Endothelial cell of umbilical vein (primary cell): ENCODE data around the gene GJB1. TPM values are rescaled to one million over a fixed set of nuclear protein-coding genes. Genes with fewer than 3 reads are reported as not detected.

Experiments used
- BruUV-seq: library from RNA; stranded (reverse); fragments of 400-500 nt; replicated peaks from 2 replicates; lab custom pipeline; 2021; lab: Mats Ljungman, UMichigan
- CTCF ChIA-PET: fragments of 300-600, 350-600 bp; sonication (Branson Sonifier 250); formaldehyde crosslinking; loops from one replicate; lab custom pipeline; 2021; ENCODE audit warnings: antibody characterized with exemption, inconsistent platforms; lab: Charles Lee
- POLR2A ChIA-PET: fragments of 300-600, 350-600 bp; sonication (Branson Sonifier 250); formaldehyde crosslinking; loops from one replicate; lab custom pipeline; 2021; ENCODE audit warnings: antibody characterized with exemption, inconsistent platforms; lab: Charles Lee
- DNase-seq: peaks from one replicate; pipeline ENCODE4 v3.0.0-alpha.2; 2011; ENCODE audit warnings: low read depth, low spot score
- FAIRE-seq: peaks from 2 replicates; lab custom pipeline; 2011; peaks lifted over from hg19 to GRCh38; lab: Jason Lieb, UNC
- H2AFZ ChIP-seq: 2 replicates; pipeline ENCODE4 v1.6.0; 2012; ENCODE audit warnings: low read depth, low read length, control low read depth, inconsistent platforms
- H3K27ac ChIP-seq: 2 replicates; pipeline ENCODE4 v1.5.1; 2011; ENCODE audit warnings: low read depth, mild to moderate bottlenecking, control low read depth, low read length, moderate library complexity; ENCODE audit not compliant: insufficient read depth
- H3K27me3 ChIP-seq, 2 experiments: 2 replicates each; pipeline versions ENCODE4 v1.6.0 to v1.6.1; 2011; ENCODE audit warnings: low read length in 2 of 2, mixed read lengths in 1 of 2; ENCODE audit not compliant: control insufficient read depth in 2 of 2, insufficient read depth in 2 of 2
- H3K36me3 ChIP-seq, 2 experiments: 2 replicates in 1 of 2; 3 replicates in 1 of 2; pipeline ENCODE4 v1.5.1; 2011; ENCODE audit warnings: low read length in 2 of 2, mild to moderate bottlenecking in 1 of 2, moderate library complexity in 1 of 2; ENCODE audit not compliant: control insufficient read depth in 2 of 2, insufficient read depth in 2 of 2; ENCODE audit errors: extremely low read depth in 1 of 2
- H3K4me1 ChIP-seq: 3 replicates; pipeline ENCODE4 v1.5.1; 2011; ENCODE audit warnings: mild to moderate bottlenecking, low read length; ENCODE audit not compliant: control insufficient read depth, insufficient read depth; ENCODE audit errors: extremely low read depth
- H3K4me2 ChIP-seq: 2 replicates; pipeline ENCODE4 v1.6.1; 2011; ENCODE audit warnings: low read length, control low read depth, mixed read lengths; ENCODE audit not compliant: insufficient read depth
- H3K4me3 ChIP-seq, 3 experiments: fragments of 200-600 bp in 1 of 3; sonication (generic), shearing (Covaris generic) in 1 of 3; replicated peaks in 1 of 3; 2 replicates each; pipeline ENCODE4 v1.5.1; 2011 to 2016; ENCODE audit warnings: control low read depth in 3 of 3, low read length in 3 of 3, mild to moderate bottlenecking in 2 of 3, inconsistent platforms in 1 of 3, low read depth in 1 of 3, moderate library complexity in 1 of 3; ENCODE audit not compliant: insufficient read depth in 1 of 3
- H3K79me2 ChIP-seq: 2 replicates; pipeline ENCODE4 v1.6.0; 2012; ENCODE audit warnings: low read length, inconsistent platforms; ENCODE audit not compliant: control insufficient read depth, insufficient read depth
- H3K9ac ChIP-seq: replicated peaks from 2 replicates; pipeline ENCODE3; 2011; ENCODE audit warnings: low read length, control low read depth; ENCODE audit not compliant: insufficient read depth; ENCODE audit errors: extremely low read depth
- H3K9me1 ChIP-seq: replicated peaks from 3 replicates; pipeline ENCODE4 v1.6.0; 2011; ENCODE audit warnings: mild to moderate bottlenecking, low read length; ENCODE audit not compliant: control insufficient read depth, insufficient read depth; ENCODE audit errors: extremely low read depth
- H3K9me3 ChIP-seq: replicated peaks from 2 replicates; pipeline ENCODE4 v1.5.1; 2012; ENCODE audit warnings: low read length, inconsistent platforms; ENCODE audit not compliant: control insufficient read depth, insufficient read depth
- H4K20me1 ChIP-seq: replicated peaks from 2 replicates; pipeline ENCODE3; 2011; ENCODE audit warnings: mild to moderate bottlenecking, low read length; ENCODE audit not compliant: control insufficient read depth, insufficient read depth; ENCODE audit errors: extremely low read depth
- EZH2 ChIP-seq: IDR thresholded peaks from 2 replicates; pipeline ENCODE4 v1.6.1; 2012; ENCODE audit warnings: borderline replicate concordance, low read depth, mild to moderate bottlenecking, moderate library complexity, low read length, inconsistent platforms; ENCODE audit not compliant: severe bottlenecking
- FOS ChIP-seq: IDR thresholded peaks from 2 replicates; pipeline ENCODE4 v1.6.1; 2011; ENCODE audit warnings: mild to moderate bottlenecking, low read length, moderate library complexity, borderline replicate concordance; ENCODE audit not compliant: insufficient read depth
- GATA2 ChIP-seq: IDR thresholded peaks from 2 replicates; pipeline ENCODE4 v1.7.0; 2011; ENCODE audit warnings: low read depth, mild to moderate bottlenecking, moderate library complexity, mixed read lengths, low read length; ENCODE audit not compliant: insufficient read length, insufficient read depth
- JUN ChIP-seq: IDR thresholded peaks from 2 replicates; pipeline ENCODE4 v1.6.1; 2011; ENCODE audit warnings: borderline replicate concordance, low read depth; ENCODE audit not compliant: insufficient read length, insufficient read depth
- MYC ChIP-seq: IDR thresholded peaks from one replicate; pipeline ENCODE4 v1.6.1; 2011; ENCODE audit warnings: mild to moderate bottlenecking, low read depth, low read length
- POLR2A ChIP-seq: IDR thresholded peaks from 2 replicates; pipeline ENCODE4 v1.6.1; 2012; ENCODE audit warnings: low read depth, mild to moderate bottlenecking, control low read depth, low read length
- POLR2AphosphoS5 ChIP-seq: IDR thresholded peaks from 2 replicates; pipeline ENCODE4 v1.6.1; 2012; ENCODE audit warnings: low read depth, mild to moderate bottlenecking, control low read depth, low read length, moderate library complexity; ENCODE audit not compliant: insufficient read depth
- dilution Hi-C: fragments of 300-500 bp; cut with MboI; formaldehyde crosslinking; loops from one replicate; pipeline ENCODE4 v1.15.0; 2019; ENCODE audit warnings: low sequenced_read_pairs; ENCODE audit not compliant: extremely low pct_ligation_motif_present
- intact Hi-C: fragments of 100-400 bp; cut with micrococcal nuclease; formaldehyde crosslinking; loops from one replicate; pipeline ENCODE4 v1.10.0; 2022
- polyA plus RNA-seq, 4 experiments: library from polyadenylated mRNA; depleted of rRNA in 3 of 4; stranded (reverse) in 3 of 4; unstranded in 1 of 4; fragments of >200 nt; gene quantifications; 2 replicates each; pipeline versions ENCODE4 v1.2.1 to v1.2.3, GENCODE V29; 2011 to 2012; ENCODE audit warnings: missing spikeins in 1 of 4
- total RNA-seq: library from RNA; stranded (reverse); gene quantifications from 2 replicates; pipeline ENCODE4 v1.2.3, GENCODE V29; 2021
- TF ChIP-seq, protein P1 (sequence below): IDR thresholded peaks from 2 replicates; pipeline ENCODE4 v1.6.1; 2011; ENCODE audit not compliant: insufficient read depth, insufficient read length
- TF ChIP-seq, protein P2 (sequence below), 2 donors: IDR thresholded peaks; 1 replicate in 1 of 2; 2 replicates in 1 of 2; pipeline ENCODE4 v1.5.1; 2011; ENCODE audit warnings: low read length in 2 of 2, mild to moderate bottlenecking in 2 of 2, moderate library complexity in 2 of 2, control low read depth in 1 of 2, inconsistent platforms in 1 of 2, low read depth in 1 of 2; ENCODE audit not compliant: insufficient read depth in 1 of 2; ENCODE audit errors: extremely low read depth in 1 of 2

The GJB1 gene
- total and polyA plus RNA-seq, 2 donors (not counting 3 experiments of a cell fraction or from before 2014, with no cell fraction given) = not detected

GRCh38 chrX:71221145-71221544 is 1.9 kb upstream of the GJB1 start:
- Histone ChIP-seq H3K27me3 (no peaks in the 10 kb centered on the region), H3K4me3 (no peak overlapping the region), H3K79me2 (no peaks in the 10 kb centered on the region), H2AFZ (no peak overlapping the region), H3K9ac (no peak overlapping the region), H3K4me2 (no peak overlapping the region), H3K36me3 (no peaks in the 10 kb centered on the region), H3K9me1 (no peaks in the 10 kb centered on the region), H3K4me1 (no peaks in the 10 kb centered on the region), H4K20me1 (no peaks in the 10 kb centered on the region), H3K9me3 (no peaks in the 10 kb centered on the region), H3K27ac (no peak overlapping the region)
- DNase-seq (no peak), FAIRE-seq (no peak)
- TF ChIP-seq POLR2A = no peak
- TF ChIP-seq EZH2 = no peak
- TF ChIP-seq, protein P1, sequence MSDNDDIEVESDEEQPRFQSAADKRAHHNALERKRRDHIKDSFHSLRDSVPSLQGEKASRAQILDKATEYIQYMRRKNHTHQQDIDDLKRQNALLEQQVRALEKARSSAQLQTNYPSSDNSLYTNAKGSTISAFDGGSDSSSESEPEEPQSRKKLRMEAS = no peak
- no peak for TF ChIP-seq FOS
- no peak for TF ChIP-seq GATA2
- TF ChIP-seq MYC = no peak
- TF ChIP-seq JUN = no peak
- no peak for TF ChIP-seq POLR2AphosphoS5
- TF ChIP-seq, protein P2, sequence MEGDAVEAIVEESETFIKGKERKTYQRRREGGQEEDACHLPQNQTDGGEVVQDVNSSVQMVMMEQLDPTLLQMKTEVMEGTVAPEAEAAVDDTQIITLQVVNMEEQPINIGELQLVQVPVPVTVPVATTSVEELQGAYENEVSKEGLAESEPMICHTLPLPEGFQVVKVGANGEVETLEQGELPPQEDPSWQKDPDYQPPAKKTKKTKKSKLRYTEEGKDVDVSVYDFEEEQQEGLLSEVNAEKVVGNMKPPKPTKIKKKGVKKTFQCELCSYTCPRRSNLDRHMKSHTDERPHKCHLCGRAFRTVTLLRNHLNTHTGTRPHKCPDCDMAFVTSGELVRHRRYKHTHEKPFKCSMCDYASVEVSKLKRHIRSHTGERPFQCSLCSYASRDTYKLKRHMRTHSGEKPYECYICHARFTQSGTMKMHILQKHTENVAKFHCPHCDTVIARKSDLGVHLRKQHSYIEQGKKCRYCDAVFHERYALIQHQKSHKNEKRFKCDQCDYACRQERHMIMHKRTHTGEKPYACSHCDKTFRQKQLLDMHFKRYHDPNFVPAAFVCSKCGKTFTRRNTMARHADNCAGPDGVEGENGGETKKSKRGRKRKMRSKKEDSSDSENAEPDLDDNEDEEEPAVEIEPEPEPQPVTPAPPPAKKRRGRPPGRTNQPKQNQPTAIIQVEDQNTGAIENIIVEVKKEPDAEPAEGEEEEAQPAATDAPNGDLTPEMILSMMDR (IDR thresholded peaks at IDR 0.05; ENCODE audit: extremely low read depth in 1 of 2, insufficient read depth in 1 of 2, low read depth in 1 of 2, low read length in 2 of 2) = no peak
- ChIA-PET CTCF (no interaction called here), POLR2A (no interaction called here)
- intact Hi-C loops (no loop called here), dilution Hi-C loops (no loop called here)
- BruUV-seq = no TSS peak
